ENCODE data around the gene STAT4.
"Not testable (repeated sequence)": the region's sequence is repeated elsewhere in the genome, so short reads cannot be mapped to it uniquely, and the experiment has no call there.

DNA sequence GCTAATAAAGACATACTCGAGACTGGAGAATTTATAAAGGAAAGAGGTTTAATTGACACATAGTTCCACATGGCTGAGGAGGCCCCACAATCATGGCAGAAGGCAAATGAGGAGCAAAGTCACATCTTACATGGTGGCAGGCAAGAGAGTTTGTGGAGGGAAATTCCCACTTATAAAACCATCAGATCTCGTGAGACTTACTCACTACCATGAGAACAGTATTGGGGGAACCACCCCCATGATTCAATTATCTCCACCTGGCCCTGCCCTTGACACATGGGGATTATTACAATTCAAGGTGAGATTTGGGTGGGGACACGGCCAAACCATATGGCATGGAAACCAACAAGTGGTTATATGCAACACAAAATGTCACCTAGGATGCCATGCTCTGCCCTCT, 155.5 kb downstream of the STAT4 start:
- TF ChIP-seq POLR2A (IDR thresholded peaks at IDR 0.05) = not testable (repeated sequence)
- TF ChIP-seq, protein P1, sequence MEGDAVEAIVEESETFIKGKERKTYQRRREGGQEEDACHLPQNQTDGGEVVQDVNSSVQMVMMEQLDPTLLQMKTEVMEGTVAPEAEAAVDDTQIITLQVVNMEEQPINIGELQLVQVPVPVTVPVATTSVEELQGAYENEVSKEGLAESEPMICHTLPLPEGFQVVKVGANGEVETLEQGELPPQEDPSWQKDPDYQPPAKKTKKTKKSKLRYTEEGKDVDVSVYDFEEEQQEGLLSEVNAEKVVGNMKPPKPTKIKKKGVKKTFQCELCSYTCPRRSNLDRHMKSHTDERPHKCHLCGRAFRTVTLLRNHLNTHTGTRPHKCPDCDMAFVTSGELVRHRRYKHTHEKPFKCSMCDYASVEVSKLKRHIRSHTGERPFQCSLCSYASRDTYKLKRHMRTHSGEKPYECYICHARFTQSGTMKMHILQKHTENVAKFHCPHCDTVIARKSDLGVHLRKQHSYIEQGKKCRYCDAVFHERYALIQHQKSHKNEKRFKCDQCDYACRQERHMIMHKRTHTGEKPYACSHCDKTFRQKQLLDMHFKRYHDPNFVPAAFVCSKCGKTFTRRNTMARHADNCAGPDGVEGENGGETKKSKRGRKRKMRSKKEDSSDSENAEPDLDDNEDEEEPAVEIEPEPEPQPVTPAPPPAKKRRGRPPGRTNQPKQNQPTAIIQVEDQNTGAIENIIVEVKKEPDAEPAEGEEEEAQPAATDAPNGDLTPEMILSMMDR (IDR thresholded peaks at IDR 0.05 in 4 of 5, conservative IDR thresholded peaks at IDR 0.05 in 1 of 5) = not testable (repeated sequence)

All from gastrocnemius medialis (tissue), 4 donors.